Neural cell (in vitro differentiated cells): ENCODE measurements around the gene NET1. TPM values are rescaled to one million over a fixed set of nuclear protein-coding genes. Genes with fewer than 3 reads are reported as not detected.

Experiments used
- H2AFZ ChIP-seq: fragments of 200-600, 300-800 bp; sonication (generic), shearing (Covaris generic); 2 replicates; pipeline ENCODE4 v1.6.0; 2014; ENCODE audit warnings: low read depth, mild to moderate bottlenecking, antibody characterized with exemption, low read length, moderate library complexity
- H3F3A ChIP-seq: fragments of 200-600 bp; shearing (Covaris generic); 2 replicates; pipeline ENCODE4 v1.6.1; 2016; ENCODE audit warnings: mild to moderate bottlenecking, moderate library complexity, mixed read lengths, antibody characterized with exemption, low read length; ENCODE audit not compliant: insufficient read depth, poor library complexity, severe bottlenecking
- H3K27ac ChIP-seq: fragments of 200-600, 300-800 bp; sonication (generic), shearing (Covaris generic); 2 replicates; pipeline ENCODE4 v1.5.1; 2014; ENCODE audit warnings: mild to moderate bottlenecking, low read length, moderate library complexity
- H3K27me3 ChIP-seq: fragments of 300-800, 200-600 bp; sonication (generic), shearing (Covaris generic); 2 replicates; pipeline ENCODE4 v1.6.0; 2014; ENCODE audit warnings: mild to moderate bottlenecking, low read depth, low read length, moderate library complexity; ENCODE audit not compliant: insufficient read depth
- H3K36me3 ChIP-seq: fragments of 300-800, 200-600 bp; sonication (generic), shearing (Covaris generic); 2 replicates; pipeline ENCODE4 v1.5.1; 2014; ENCODE audit warnings: mild to moderate bottlenecking, antibody characterized with exemption, low read length, moderate library complexity; ENCODE audit not compliant: insufficient read depth
- H3K4me2 ChIP-seq: fragments of 300-800, 200-600 bp; sonication (generic), shearing (Covaris generic); 2 replicates; pipeline ENCODE4 v1.6.0; 2014; ENCODE audit warnings: mild to moderate bottlenecking, low read length
- H3K4me3 ChIP-seq: fragments of 300-800, 200-600 bp; sonication (generic), shearing (Covaris generic); 2 replicates; pipeline ENCODE4 v1.5.1; 2014; ENCODE audit warnings: mild to moderate bottlenecking, low read length, moderate library complexity
- H3K79me2 ChIP-seq: fragments of 200-600 bp; shearing (Covaris generic); replicated peaks from 2 replicates; pipeline ENCODE4 v1.6.0; 2014; ENCODE audit warnings: mild to moderate bottlenecking, low read length, moderate library complexity; ENCODE audit not compliant: insufficient read depth
- H3K9ac ChIP-seq: fragments of 300-800, 200-600 bp; sonication (generic), shearing (Covaris generic); 2 replicates; pipeline ENCODE4 v1.6.1; 2016; ENCODE audit warnings: mild to moderate bottlenecking, low read length, mixed read lengths
- H3K9me2 ChIP-seq: fragments of 200-600 bp; shearing (Covaris generic); 2 replicates; pipeline ENCODE4 v1.6.1; 2016; ENCODE audit warnings: mild to moderate bottlenecking, low read length, mixed read lengths; ENCODE audit not compliant: insufficient read depth
- H3K9me3 ChIP-seq: fragments of 200-600, 300-800 bp; sonication (generic), shearing (Covaris generic); 2 replicates; pipeline ENCODE4 v1.6.1; 2016; ENCODE audit warnings: mild to moderate bottlenecking, mixed run types, low read length, moderate library complexity, mixed read lengths
- H4K20me1 ChIP-seq: fragments of 200-600 bp; shearing (Covaris generic); 2 replicates; pipeline ENCODE4 v1.6.1; 2016; ENCODE audit warnings: mild to moderate bottlenecking, mixed run types; ENCODE audit not compliant: insufficient read depth
- EP300 ChIP-seq: fragments of 450-650 bp; conservative IDR thresholded peaks from 2 replicates; pipeline ENCODE4 v1.6.1; 2014; ENCODE audit warnings: antibody characterized with exemption, mild to moderate bottlenecking, moderate library complexity; ENCODE audit not compliant: poor library complexity, severe bottlenecking
- EZH2 ChIP-seq: fragments of 200-600, 300-800 bp; shearing (Covaris generic), sonication (generic); IDR thresholded peaks from 2 replicates; pipeline ENCODE4 v1.6.1; 2014; ENCODE audit warnings: antibody characterized with exemption, low read length, borderline replicate concordance, mild to moderate bottlenecking; ENCODE audit not compliant: insufficient read depth, poor library complexity, severe bottlenecking
- MXI1 ChIP-seq: fragments of 450-650 bp; conservative IDR thresholded peaks from 2 replicates; pipeline ENCODE4 v1.6.1; 2014; ENCODE audit warnings: antibody characterized with exemption, mild to moderate bottlenecking; ENCODE audit not compliant: poor library complexity, severe bottlenecking
- POLR2AphosphoS5 ChIP-seq: IDR thresholded peaks from 2 replicates; pipeline ENCODE4 v1.6.1; 2012
- RAD21 ChIP-seq: fragments of 450-650 bp; conservative IDR thresholded peaks from 2 replicates; pipeline ENCODE4 v1.6.1; 2014; ENCODE audit warnings: antibody characterized with exemption, mild to moderate bottlenecking, moderate library complexity
- SMC3 ChIP-seq: fragments of 450-650 bp; conservative IDR thresholded peaks from 2 replicates; pipeline ENCODE4 v1.6.1; 2014; ENCODE audit warnings: antibody characterized with exemption, mild to moderate bottlenecking, moderate library complexity; ENCODE audit not compliant: poor library complexity
- TAF1 ChIP-seq: IDR thresholded peaks from 2 replicates; pipeline ENCODE4 v1.6.1; 2012; ENCODE audit warnings: low read depth
- polyA minus RNA-seq: library from RNA; depleted of rRNA, polyadenylated mRNA; stranded (reverse); fragments of >200 nt; gene quantifications from 2 replicates; pipeline ENCODE4 v1.2.3, GENCODE V29; 2014
- polyA plus RNA-seq: library from polyadenylated mRNA; depleted of rRNA; stranded (reverse); fragments of >200 nt; gene quantifications from 2 replicates; pipeline ENCODE4 v1.2.3, GENCODE V29; 2014
- TF ChIP-seq, protein P1 (sequence below): IDR thresholded peaks from 2 replicates; pipeline ENCODE4 v1.6.1; 2012; ENCODE audit warnings: borderline replicate concordance
- TF ChIP-seq, protein P2 (sequence below): fragments of 450-650 bp; IDR thresholded peaks from 2 replicates; pipeline ENCODE4 v1.5.1; 2014; ENCODE audit warnings: antibody characterized with exemption, mild to moderate bottlenecking, moderate library complexity; ENCODE audit not compliant: poor library complexity, severe bottlenecking

Gene NET1, protein sequence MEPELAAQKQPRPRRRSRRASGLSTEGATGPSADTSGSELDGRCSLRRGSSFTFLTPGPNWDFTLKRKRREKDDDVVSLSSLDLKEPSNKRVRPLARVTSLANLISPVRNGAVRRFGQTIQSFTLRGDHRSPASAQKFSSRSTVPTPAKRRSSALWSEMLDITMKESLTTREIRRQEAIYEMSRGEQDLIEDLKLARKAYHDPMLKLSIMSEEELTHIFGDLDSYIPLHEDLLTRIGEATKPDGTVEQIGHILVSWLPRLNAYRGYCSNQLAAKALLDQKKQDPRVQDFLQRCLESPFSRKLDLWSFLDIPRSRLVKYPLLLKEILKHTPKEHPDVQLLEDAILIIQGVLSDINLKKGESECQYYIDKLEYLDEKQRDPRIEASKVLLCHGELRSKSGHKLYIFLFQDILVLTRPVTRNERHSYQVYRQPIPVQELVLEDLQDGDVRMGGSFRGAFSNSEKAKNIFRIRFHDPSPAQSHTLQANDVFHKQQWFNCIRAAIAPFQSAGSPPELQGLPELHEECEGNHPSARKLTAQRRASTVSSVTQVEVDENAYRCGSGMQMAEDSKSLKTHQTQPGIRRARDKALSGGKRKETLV
- 6.2 and 8.0 TPM in 2 replicates for polyA plus RNA-seq
- 15.2 and 17.5 TPM in 2 replicates for polyA minus RNA-seq

DNA sequence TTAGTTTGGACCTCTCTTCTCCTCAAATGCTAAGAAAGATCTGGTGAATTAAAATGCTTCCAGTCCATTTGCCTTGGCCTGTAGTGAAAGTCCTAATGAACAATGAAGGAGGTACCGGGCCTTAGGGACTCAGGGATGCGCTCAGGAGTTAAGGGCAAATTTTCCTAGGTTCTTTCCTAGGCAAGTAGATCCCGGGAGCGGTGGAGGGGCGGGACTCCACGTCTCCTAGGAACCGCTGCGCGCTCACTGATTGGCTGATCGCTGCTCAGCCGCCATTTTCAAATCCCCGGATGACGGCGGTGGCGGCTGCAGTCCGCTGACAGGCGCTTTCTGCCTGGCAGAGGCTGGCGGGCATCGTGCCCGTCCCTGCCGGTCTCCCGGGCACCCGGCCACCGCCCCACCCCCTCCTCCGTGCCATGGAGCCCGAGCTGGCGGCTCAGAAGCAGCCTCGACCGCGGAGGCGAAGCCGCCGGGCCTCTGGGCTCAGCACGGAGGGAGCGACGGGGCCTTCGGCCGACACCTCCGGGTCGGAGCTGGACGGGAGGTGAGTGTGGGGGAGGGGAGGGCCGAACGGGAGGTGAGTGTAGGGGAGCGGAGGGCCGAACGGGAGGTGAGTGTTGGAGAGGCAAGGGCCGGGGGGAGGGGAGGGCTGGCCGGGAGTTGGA is at the start of gene NET1:
NET1 (plus strand) TSS at position 281 of the 665 bp plus-strand sequence; CDS start at position 417, 136 bp downstream.
- peak within 1 kb of the TSS; percentile 74 for H3K9ac ChIP-seq
- no peak within 1 kb of the TSS for H3K27ac ChIP-seq
- H3K36me3 ChIP-seq = no peaks in the 10 kb centered on the region
- H3K9me3 ChIP-seq = no peaks in the 10 kb centered on the region
- no peaks in the 10 kb centered on the region for H4K20me1 ChIP-seq
- peaks cover 29% of the 10 kb centered on the region for H3K79me2 ChIP-seq
- H3F3A ChIP-seq = no peaks in the 10 kb centered on the region
- H3K27me3 ChIP-seq = no peaks in the 10 kb centered on the region
- peak within 1 kb of the TSS; percentile 74 for H2AFZ ChIP-seq
- TF ChIP-seq, protein P1, sequence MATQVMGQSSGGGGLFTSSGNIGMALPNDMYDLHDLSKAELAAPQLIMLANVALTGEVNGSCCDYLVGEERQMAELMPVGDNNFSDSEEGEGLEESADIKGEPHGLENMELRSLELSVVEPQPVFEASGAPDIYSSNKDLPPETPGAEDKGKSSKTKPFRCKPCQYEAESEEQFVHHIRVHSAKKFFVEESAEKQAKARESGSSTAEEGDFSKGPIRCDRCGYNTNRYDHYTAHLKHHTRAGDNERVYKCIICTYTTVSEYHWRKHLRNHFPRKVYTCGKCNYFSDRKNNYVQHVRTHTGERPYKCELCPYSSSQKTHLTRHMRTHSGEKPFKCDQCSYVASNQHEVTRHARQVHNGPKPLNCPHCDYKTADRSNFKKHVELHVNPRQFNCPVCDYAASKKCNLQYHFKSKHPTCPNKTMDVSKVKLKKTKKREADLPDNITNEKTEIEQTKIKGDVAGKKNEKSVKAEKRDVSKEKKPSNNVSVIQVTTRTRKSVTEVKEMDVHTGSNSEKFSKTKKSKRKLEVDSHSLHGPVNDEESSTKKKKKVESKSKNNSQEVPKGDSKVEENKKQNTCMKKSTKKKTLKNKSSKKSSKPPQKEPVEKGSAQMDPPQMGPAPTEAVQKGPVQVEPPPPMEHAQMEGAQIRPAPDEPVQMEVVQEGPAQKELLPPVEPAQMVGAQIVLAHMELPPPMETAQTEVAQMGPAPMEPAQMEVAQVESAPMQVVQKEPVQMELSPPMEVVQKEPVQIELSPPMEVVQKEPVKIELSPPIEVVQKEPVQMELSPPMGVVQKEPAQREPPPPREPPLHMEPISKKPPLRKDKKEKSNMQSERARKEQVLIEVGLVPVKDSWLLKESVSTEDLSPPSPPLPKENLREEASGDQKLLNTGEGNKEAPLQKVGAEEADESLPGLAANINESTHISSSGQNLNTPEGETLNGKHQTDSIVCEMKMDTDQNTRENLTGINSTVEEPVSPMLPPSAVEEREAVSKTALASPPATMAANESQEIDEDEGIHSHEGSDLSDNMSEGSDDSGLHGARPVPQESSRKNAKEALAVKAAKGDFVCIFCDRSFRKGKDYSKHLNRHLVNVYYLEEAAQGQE = peak; percentile 55
- TF ChIP-seq, protein P2, sequence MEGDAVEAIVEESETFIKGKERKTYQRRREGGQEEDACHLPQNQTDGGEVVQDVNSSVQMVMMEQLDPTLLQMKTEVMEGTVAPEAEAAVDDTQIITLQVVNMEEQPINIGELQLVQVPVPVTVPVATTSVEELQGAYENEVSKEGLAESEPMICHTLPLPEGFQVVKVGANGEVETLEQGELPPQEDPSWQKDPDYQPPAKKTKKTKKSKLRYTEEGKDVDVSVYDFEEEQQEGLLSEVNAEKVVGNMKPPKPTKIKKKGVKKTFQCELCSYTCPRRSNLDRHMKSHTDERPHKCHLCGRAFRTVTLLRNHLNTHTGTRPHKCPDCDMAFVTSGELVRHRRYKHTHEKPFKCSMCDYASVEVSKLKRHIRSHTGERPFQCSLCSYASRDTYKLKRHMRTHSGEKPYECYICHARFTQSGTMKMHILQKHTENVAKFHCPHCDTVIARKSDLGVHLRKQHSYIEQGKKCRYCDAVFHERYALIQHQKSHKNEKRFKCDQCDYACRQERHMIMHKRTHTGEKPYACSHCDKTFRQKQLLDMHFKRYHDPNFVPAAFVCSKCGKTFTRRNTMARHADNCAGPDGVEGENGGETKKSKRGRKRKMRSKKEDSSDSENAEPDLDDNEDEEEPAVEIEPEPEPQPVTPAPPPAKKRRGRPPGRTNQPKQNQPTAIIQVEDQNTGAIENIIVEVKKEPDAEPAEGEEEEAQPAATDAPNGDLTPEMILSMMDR = no peak
- TF ChIP-seq EP300 (no peak), TAF1 (no peak), POLR2AphosphoS5 (peak; percentile 84), SMC3 (peak; percentile 30), RAD21 (no peak), MXI1 (peak; percentile 98), EZH2 (no peak)
- peak within 1 kb of the TSS; percentile 59 for H3K4me2 ChIP-seq
- peak within 1 kb of the TSS; percentile 91 for H3K4me3 ChIP-seq
- no peaks in the 10 kb centered on the region for H3K9me2 ChIP-seq

DNA sequence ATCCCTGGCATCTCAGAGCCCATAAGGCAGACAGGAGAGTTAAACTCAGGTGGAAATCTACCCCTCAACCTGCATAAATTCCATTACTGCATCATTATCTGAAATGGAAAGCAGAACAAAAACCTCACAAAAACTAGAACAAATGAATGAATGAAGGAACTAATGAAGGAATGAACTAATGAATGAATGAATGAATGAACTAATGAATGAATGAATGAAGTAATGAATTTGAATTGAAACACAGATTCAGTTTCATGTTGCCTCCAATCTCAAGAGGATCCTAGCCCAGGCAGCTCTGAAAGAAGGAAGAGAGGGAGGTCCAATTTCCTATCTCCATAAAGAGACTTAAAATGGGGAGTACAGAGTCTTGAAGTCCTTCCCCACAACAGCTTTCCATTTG is 49.5 kb upstream of the NET1 start:
- Histone ChIP-seq H4K20me1 (no peaks in the 10 kb centered on the region), H3K9me2 (no peaks in the 10 kb centered on the region), H3K36me3 (no peaks in the 10 kb centered on the region), H3K27ac (no peak overlapping the region), H3F3A (no peaks in the 10 kb centered on the region), H3K4me3 (no peak overlapping the region), H3K4me2 (no peak overlapping the region), H3K27me3 (no peaks in the 10 kb centered on the region), H3K9ac (no peak overlapping the region), H2AFZ (no peak overlapping the region), H3K79me2 (no peaks in the 10 kb centered on the region), H3K9me3 (no peaks in the 10 kb centered on the region)
- TF ChIP-seq POLR2AphosphoS5 (no peak), EP300 (no peak), MXI1 (no peak), EZH2 (no peak), SMC3 (no peak), RAD21 (no peak), TAF1 (no peak)
- TF ChIP-seq, protein P2 = no peak
- TF ChIP-seq, protein P1 = no peak
